OCI-LY1 (cell line): ENCODE measurements around the gene PRRT1.

ENCODE experiments used
- EZH2 ChIP-seq: fragments of 200-600 bp; sonication (generic), shearing (Covaris generic); IDR thresholded peaks from 2 replicates; pipeline ENCODE4 v1.8.0; 2017; ENCODE audit warnings: borderline replicate concordance, mixed run types, mild to moderate bottlenecking, antibody characterized with exemption, low read length, moderate library complexity, mixed read lengths
- TF ChIP-seq, protein P1 (sequence below): fragments of 200-600 bp; sonication (generic), shearing (Covaris generic); IDR thresholded peaks from 2 replicates; pipeline ENCODE4 v1.5.1; 2017; ENCODE audit warnings: mild to moderate bottlenecking, antibody characterized with exemption, low read length, moderate library complexity, mixed read lengths

- TF ChIP-seq, protein P1, sequence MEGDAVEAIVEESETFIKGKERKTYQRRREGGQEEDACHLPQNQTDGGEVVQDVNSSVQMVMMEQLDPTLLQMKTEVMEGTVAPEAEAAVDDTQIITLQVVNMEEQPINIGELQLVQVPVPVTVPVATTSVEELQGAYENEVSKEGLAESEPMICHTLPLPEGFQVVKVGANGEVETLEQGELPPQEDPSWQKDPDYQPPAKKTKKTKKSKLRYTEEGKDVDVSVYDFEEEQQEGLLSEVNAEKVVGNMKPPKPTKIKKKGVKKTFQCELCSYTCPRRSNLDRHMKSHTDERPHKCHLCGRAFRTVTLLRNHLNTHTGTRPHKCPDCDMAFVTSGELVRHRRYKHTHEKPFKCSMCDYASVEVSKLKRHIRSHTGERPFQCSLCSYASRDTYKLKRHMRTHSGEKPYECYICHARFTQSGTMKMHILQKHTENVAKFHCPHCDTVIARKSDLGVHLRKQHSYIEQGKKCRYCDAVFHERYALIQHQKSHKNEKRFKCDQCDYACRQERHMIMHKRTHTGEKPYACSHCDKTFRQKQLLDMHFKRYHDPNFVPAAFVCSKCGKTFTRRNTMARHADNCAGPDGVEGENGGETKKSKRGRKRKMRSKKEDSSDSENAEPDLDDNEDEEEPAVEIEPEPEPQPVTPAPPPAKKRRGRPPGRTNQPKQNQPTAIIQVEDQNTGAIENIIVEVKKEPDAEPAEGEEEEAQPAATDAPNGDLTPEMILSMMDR, result no peak
- no peak for TF ChIP-seq EZH2
Measured at GRCh38 chr6:32105433-32105832, 46.3 kb downstream of the PRRT1 start.
